Heart right ventricle (tissue), 16 donors: ENCODE data around the gene OR2G2. TPM values are rescaled to one million over a fixed set of nuclear protein-coding genes. Genes with fewer than 3 reads are reported as not detected.

Experiments used
- ATAC-seq, 8 donors: fragments of 200-7000 bp; cut with Tn5 transposase; one replicate each; pipeline ENCODE4 v1.9.1; 2020; ENCODE audit warnings: mild to moderate bottlenecking in 8 of 8, moderate library complexity in 8 of 8, moderate number of reproducible peaks in 1 of 8
- DNase-seq, 2 donors: peaks; one replicate each; pipeline ENCODE4 v3.0.0-alpha.2; 2020
- H3K27ac ChIP-seq, 10 donors: fragments of 200-600 bp; sonication (generic) in 2 of 10; one replicate each; pipeline versions ENCODE4 v1.5.0 to v1.8.0; 2020 to 2022; ENCODE audit warnings: mild to moderate bottlenecking in 3 of 10
- H3K27me3 ChIP-seq, 7 donors: fragments of 200-600 bp; one replicate each; pipeline ENCODE4 v1.8.0; 2021 to 2022; ENCODE audit warnings: mild to moderate bottlenecking in 2 of 7
- H3K36me3 ChIP-seq, 9 donors: fragments of 200-600 bp; sonication (generic) in 1 of 9; one replicate each; pipeline versions ENCODE4 v1.5.0 to v1.8.0; 2020 to 2022; ENCODE audit warnings: mild to moderate bottlenecking in 2 of 9
- H3K4me1 ChIP-seq, 9 donors: fragments of 200-600 bp; sonication (generic) in 1 of 9; one replicate each; pipeline versions ENCODE4 v1.5.0 to v1.8.0; 2020 to 2022; ENCODE audit warnings: mild to moderate bottlenecking in 4 of 9
- H3K4me3 ChIP-seq, 10 donors: fragments of 200-600 bp; sonication (generic) in 2 of 10; one replicate each; pipeline versions ENCODE4 v1.5.0 to v1.8.0; 2020 to 2022; ENCODE audit warnings: mild to moderate bottlenecking in 7 of 10, moderate library complexity in 2 of 10
- H3K9me3 ChIP-seq, 11 donors: fragments of 200-600 bp in 10 of 11; sonication (generic) in 2 of 11; one replicate each; pipeline versions ENCODE4 v1.5.0 to v1.8.0; 2013 to 2022; ENCODE audit warnings: mild to moderate bottlenecking in 2 of 11, control low read depth in 1 of 11, moderate library complexity in 1 of 11
- CTCF ChIP-seq, 9 donors: fragments of 200-600 bp; sonication (generic) in 2 of 9; IDR thresholded peaks; one replicate each; pipeline versions ENCODE4 v1.5.0 to v1.8.0; 2021 to 2022; ENCODE audit warnings: antibody characterized with exemption in 9 of 9, mild to moderate bottlenecking in 5 of 9, moderate library complexity in 1 of 9
- WGBS, 2 donors: extraction: QIAGEN DNeasy Blood & Tissue Kit; methylation state at CpG; one replicate each; pipeline ENCODE4 v1.1.7; 2013; ENCODE audit warnings: inconsistent platforms in 1 of 2; 5-methylcytosine and 5-hydroxymethylcytosine counted together
- intact Hi-C, 10 donors: fragments of 100-400 bp; cut with DNase I; formaldehyde crosslinking; loops; one replicate each; pipeline versions ENCODE4 v1.11.1 to v1.14.2; 2022
- polyA plus RNA-seq, 2 donors: library from polyadenylated mRNA; stranded (reverse); fragments of 200-250 nt; gene quantifications; one replicate each; pipeline ENCODE4 v1.2.3, GENCODE V29; 2013
- total RNA-seq, 10 donors: library from RNA; stranded (reverse); fragmentation: NEBNext Ultra II Directional in 3 of 10; extraction: Animal tissue kit (Norgen Biotek cat#: 25700) in 3 of 10; gene quantifications; one replicate each; pipeline versions ENCODE4 v1.2.1 to v1.2.4, GENCODE V29; 2021 to 2023
- donor health status: Arrhythmogenic right ventricular cardiomyopathy.
- donor health status: ischemic (EF 13 %, LVEDD 7.1; RV severe dilation, severe dysfunction).
- donor health status: healthy with polysubstance abuse.
- donor health status: DM: no; HTN: yes; CAD: no.
- donor health status: DM: no; HTN: no; CAD: no.
- donor health status: ischemic (EF 25% LVEDD 6.9; RV normal size, moderate dysfunction).
- donor health status: ischemic (EF 25% LVEDD 5.7; RV mildly dilated, moderate dysfunction).
- donor health status: healthy.
- donor health status: DM: yes; HTN: yes; CAD: no.
- donor health status: Ischemic cardiomyopathy.
- donor health status: ischemic (EF 35%, LVEDD 5.7; RV mildly dilated, moderate dysfunction).
- donor health status: nonischemic (EF 11% LVEDD 7.7; RV severe dilation, severe dysfunction).
- donor health status: DM: yes; HTN: yes; CAD: no.
- donor health status: PGD.
- donor health status: ischemic (EF 29% LVEDD 5.4; RV normal size, mild dysfunction).
- donor health status: nonischemic (EF 23%, LVEDD 6.1; RV moderate dilation, normal function).

OR2G2 gene
- total and polyA plus RNA-seq, 12 donors = not detected

GRCh38 chr1:247605286-247605685, 17.1 kb downstream of the OR2G2 start, which contains the start of gene OR2G3:
Gene OR2G3 (plus strand): TSS chr1:247605586. CDS start chr1:247605586, 0 bp downstream.
- H3K4me3 ChIP-seq = no peak within 1 kb of the TSS
- H3K9me3 ChIP-seq = peaks cover 0 to 18% (median 0%) of the 10 kb centered on the region in 11 donors
- H3K36me3 ChIP-seq = no peaks in the 10 kb centered on the region
- H3K27ac ChIP-seq = no peak within 1 kb of the TSS
- TF ChIP-seq CTCF (IDR thresholded peaks at IDR 0.05) = no peak
- H3K4me1 ChIP-seq = no peaks in the 10 kb centered on the region
- intact Hi-C loops = no loop called here
- no peak for DNase-seq
- no peaks in the 10 kb centered on the region for H3K27me3 ChIP-seq
- ATAC-seq = no peak
- 75 to 86% methylated on average over 2 of the region's 2 CpGs for WGBS, 2 donors

DNA sequence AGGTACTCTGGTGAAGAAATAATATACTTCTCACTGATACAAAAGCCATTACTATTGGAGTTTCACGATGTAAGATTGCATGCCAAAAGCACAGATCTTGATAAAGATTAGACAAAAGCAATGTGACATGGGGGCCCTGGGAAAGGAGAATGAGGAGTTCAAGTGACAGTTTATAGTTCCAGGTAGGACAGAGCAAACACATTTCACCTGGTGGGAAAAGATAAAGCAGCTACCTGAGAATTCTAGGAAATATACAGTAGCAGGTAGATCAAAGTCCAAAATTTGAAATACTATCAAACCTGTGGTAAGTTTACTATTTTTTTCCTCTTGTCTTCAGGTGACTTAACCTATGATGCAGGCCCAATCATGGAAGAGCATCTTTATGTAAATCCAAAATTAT, 25.2 kb downstream of the OR2G2 start:
- intact Hi-C loops = no loop called here
- TF ChIP-seq CTCF (IDR thresholded peaks at IDR 0.05) = no peak
- H3K36me3 ChIP-seq = no peaks in the 10 kb centered on the region
- H3K4me1 ChIP-seq = no peaks in the 10 kb centered on the region
- no peak overlapping the region for H3K4me3 ChIP-seq
- DNase-seq = no peak
- no peak overlapping the region for H3K27ac ChIP-seq
- WGBS, 2 donors = 61 to 76% methylated on average over 1 of the region's 1 CpG
- H3K27me3 ChIP-seq = no peaks in the 10 kb centered on the region
- no peak for ATAC-seq
- H3K9me3 ChIP-seq = peaks cover 0 to 15% (median 0%) of the 10 kb centered on the region in 11 donors

GRCh38 chr1:247614625-247615024, 26.5 kb downstream of the OR2G2 start:
- DNase-seq (no peak), ATAC-seq (no peak)
- WGBS, 2 donors = 75 to 82% methylated on average over 5 of the region's 5 CpGs
- TF ChIP-seq CTCF (IDR thresholded peaks at IDR 0.05) = no peak
- intact Hi-C loops = no loop called here
- Histone ChIP-seq H3K36me3 (no peaks in the 10 kb centered on the region), H3K27me3 (no peaks in the 10 kb centered on the region), H3K27ac (no peak overlapping the region), H3K4me1 (no peaks in the 10 kb centered on the region), H3K4me3 (no peak overlapping the region), H3K9me3 (peaks cover 0 to 10% (median 0%) of the 10 kb centered on the region in 11 donors)

GRCh38 chr1:247627951-247628350, 39.8 kb downstream of the OR2G2 start:
- H3K27ac ChIP-seq = no peak overlapping the region
- DNase-seq (no peak), ATAC-seq (no peak)
- TF ChIP-seq CTCF (IDR thresholded peaks at IDR 0.05) = no peak
- H3K9me3 ChIP-seq = peaks cover 0 to 34% (median 0%) of the 10 kb centered on the region in 11 donors
- intact Hi-C loops = no loop called here
- no peak overlapping the region for H3K4me3 ChIP-seq
- WGBS, 2 donors = 49 to 52% methylated on average over 3 of the region's 3 CpGs
- no peaks in the 10 kb centered on the region for H3K36me3 ChIP-seq
- H3K4me1 ChIP-seq = no peaks in the 10 kb centered on the region
- no peaks in the 10 kb centered on the region for H3K27me3 ChIP-seq
